ENCODE data around the gene C1orf159.

GRCh38 chr1:1136547-1137230, 20.8 kb upstream of the C1orf159 start:
- no peak for TF ChIP-seq CTCF (IDR thresholded peaks at IDR 0.05; ENCODE audit: low read length)
- TF ChIP-seq EZH2phosphoT487 (IDR thresholded peaks at IDR 0.05; ENCODE audit: low read length) = no peak
- no peak for TF ChIP-seq EZH2 (optimal IDR thresholded peaks at IDR 0.05; ENCODE audit: low read depth, low read length)
